Stimulated activated CD8-positive, alpha-beta memory T cell treated with anti-CD3 and anti-CD28 coated beads, Interleukin-15, amount 100 ng/mL, for 4 hours (primary cell): Measurements from ENCODE around the gene PTCSC3.

Experiments
- DNase-seq, 2 donors: peaks; one replicate each; pipeline ENCODE4 v3.0.0-alpha.2; 2020; ENCODE audit warnings: low read depth in 2 of 2

The PTCSC3 gene

GRCh38 chr14:36085861-36086260 is 90.7 kb downstream of the PTCSC3 start:
- no peak for DNase-seq
